Endothelial cell of umbilical vein (primary cell): ENCODE results near the gene MARS1. TPM values are rescaled to one million over a fixed set of nuclear protein-coding genes. Genes with fewer than 3 reads are reported as not detected.

ENCODE experiments used
- BruUV-seq: library from RNA; stranded (reverse); fragments of 400-500 nt; replicated peaks from 2 replicates; lab custom pipeline; 2021; lab: Mats Ljungman, UMichigan
- CTCF ChIA-PET: fragments of 300-600, 350-600 bp; sonication (Branson Sonifier 250); formaldehyde crosslinking; loops from one replicate; lab custom pipeline; 2021; ENCODE audit warnings: antibody characterized with exemption, inconsistent platforms; lab: Charles Lee
- POLR2A ChIA-PET: fragments of 300-600, 350-600 bp; sonication (Branson Sonifier 250); formaldehyde crosslinking; loops from one replicate; lab custom pipeline; 2021; ENCODE audit warnings: antibody characterized with exemption, inconsistent platforms; lab: Charles Lee
- DNase-seq: peaks from one replicate; pipeline ENCODE4 v3.0.0-alpha.2; 2011; ENCODE audit warnings: low read depth, low spot score
- FAIRE-seq: peaks from 2 replicates; lab custom pipeline; 2011; peaks lifted over from hg19 to GRCh38; lab: Jason Lieb, UNC
- H2AFZ ChIP-seq: 2 replicates; pipeline ENCODE4 v1.6.0; 2012; ENCODE audit warnings: low read depth, low read length, control low read depth, inconsistent platforms
- H3K27ac ChIP-seq: 2 replicates; pipeline ENCODE4 v1.5.1; 2011; ENCODE audit warnings: low read depth, mild to moderate bottlenecking, control low read depth, low read length, moderate library complexity; ENCODE audit not compliant: insufficient read depth
- H3K27me3 ChIP-seq, 2 experiments: 2 replicates each; pipeline versions ENCODE4 v1.6.0 to v1.6.1; 2011; ENCODE audit warnings: low read length in 2 of 2, mixed read lengths in 1 of 2; ENCODE audit not compliant: control insufficient read depth in 2 of 2, insufficient read depth in 2 of 2
- H3K36me3 ChIP-seq, 2 experiments: 2 replicates in 1 of 2; 3 replicates in 1 of 2; pipeline ENCODE4 v1.5.1; 2011; ENCODE audit warnings: low read length in 2 of 2, mild to moderate bottlenecking in 1 of 2, moderate library complexity in 1 of 2; ENCODE audit not compliant: control insufficient read depth in 2 of 2, insufficient read depth in 2 of 2; ENCODE audit errors: extremely low read depth in 1 of 2
- H3K4me1 ChIP-seq: 3 replicates; pipeline ENCODE4 v1.5.1; 2011; ENCODE audit warnings: mild to moderate bottlenecking, low read length; ENCODE audit not compliant: control insufficient read depth, insufficient read depth; ENCODE audit errors: extremely low read depth
- H3K4me2 ChIP-seq: 2 replicates; pipeline ENCODE4 v1.6.1; 2011; ENCODE audit warnings: low read length, control low read depth, mixed read lengths; ENCODE audit not compliant: insufficient read depth
- H3K4me3 ChIP-seq, 3 experiments: fragments of 200-600 bp in 1 of 3; sonication (generic), shearing (Covaris generic) in 1 of 3; replicated peaks in 1 of 3; 2 replicates each; pipeline ENCODE4 v1.5.1; 2011 to 2016; ENCODE audit warnings: control low read depth in 3 of 3, low read length in 3 of 3, mild to moderate bottlenecking in 2 of 3, inconsistent platforms in 1 of 3, low read depth in 1 of 3, moderate library complexity in 1 of 3; ENCODE audit not compliant: insufficient read depth in 1 of 3
- H3K79me2 ChIP-seq: 2 replicates; pipeline ENCODE4 v1.6.0; 2012; ENCODE audit warnings: low read length, inconsistent platforms; ENCODE audit not compliant: control insufficient read depth, insufficient read depth
- H3K9ac ChIP-seq: replicated peaks from 2 replicates; pipeline ENCODE3; 2011; ENCODE audit warnings: low read length, control low read depth; ENCODE audit not compliant: insufficient read depth; ENCODE audit errors: extremely low read depth
- H3K9me1 ChIP-seq: replicated peaks from 3 replicates; pipeline ENCODE4 v1.6.0; 2011; ENCODE audit warnings: mild to moderate bottlenecking, low read length; ENCODE audit not compliant: control insufficient read depth, insufficient read depth; ENCODE audit errors: extremely low read depth
- H3K9me3 ChIP-seq: replicated peaks from 2 replicates; pipeline ENCODE4 v1.5.1; 2012; ENCODE audit warnings: low read length, inconsistent platforms; ENCODE audit not compliant: control insufficient read depth, insufficient read depth
- H4K20me1 ChIP-seq: replicated peaks from 2 replicates; pipeline ENCODE3; 2011; ENCODE audit warnings: mild to moderate bottlenecking, low read length; ENCODE audit not compliant: control insufficient read depth, insufficient read depth; ENCODE audit errors: extremely low read depth
- EZH2 ChIP-seq: IDR thresholded peaks from 2 replicates; pipeline ENCODE4 v1.6.1; 2012; ENCODE audit warnings: borderline replicate concordance, low read depth, mild to moderate bottlenecking, moderate library complexity, low read length, inconsistent platforms; ENCODE audit not compliant: severe bottlenecking
- POLR2AphosphoS5 ChIP-seq: IDR thresholded peaks from 2 replicates; pipeline ENCODE4 v1.6.1; 2012; ENCODE audit warnings: low read depth, mild to moderate bottlenecking, control low read depth, low read length, moderate library complexity; ENCODE audit not compliant: insufficient read depth
- dilution Hi-C: fragments of 300-500 bp; cut with MboI; formaldehyde crosslinking; loops from one replicate; pipeline ENCODE4 v1.15.0; 2019; ENCODE audit warnings: low sequenced_read_pairs; ENCODE audit not compliant: extremely low pct_ligation_motif_present
- intact Hi-C: fragments of 100-400 bp; cut with micrococcal nuclease; formaldehyde crosslinking; loops from one replicate; pipeline ENCODE4 v1.10.0; 2022
- polyA plus RNA-seq, 4 experiments: library from polyadenylated mRNA; depleted of rRNA in 3 of 4; stranded (reverse) in 3 of 4; unstranded in 1 of 4; fragments of >200 nt; gene quantifications; 2 replicates each; pipeline versions ENCODE4 v1.2.1 to v1.2.3, GENCODE V29; 2011 to 2012; ENCODE audit warnings: missing spikeins in 1 of 4
- total RNA-seq: library from RNA; stranded (reverse); gene quantifications from 2 replicates; pipeline ENCODE4 v1.2.3, GENCODE V29; 2021

The MARS1 gene
- total and polyA plus RNA-seq, 2 donors (not counting 3 experiments of a cell fraction or from before 2014, with no cell fraction given): 118 to 212 TPM

GRCh38 chr12:57545809-57546437, 58.1 kb downstream of the MARS1 start:
- TF ChIP-seq POLR2AphosphoS5: no peak
- dilution Hi-C loops: no loop called here
- Histone ChIP-seq H2AFZ (no peak overlapping the region), H4K20me1 (no peaks in the 10 kb centered on the region), H3K79me2 (peaks cover 25% of the 10 kb centered on the region), H3K9me3 (no peaks in the 10 kb centered on the region), H3K27me3 (peaks cover 21 to 32% of the 10 kb centered on the region in 2 experiments), H3K36me3 (no peaks in the 10 kb centered on the region), H3K9ac (peak overlapping the region; percentile 96), H3K4me2 (peak overlapping the region; percentile 79), H3K4me3 (peak overlapping the region in 2 of 3 experiments; percentile 82 to 94), H3K4me1 (peaks cover 18% of the 10 kb centered on the region), H3K27ac (peak overlapping the region; percentile 77), H3K9me1 (no peaks in the 10 kb centered on the region)
- no TSS peak for BruUV-seq
- ChIA-PET CTCF (interaction anchor here (0.8 to 2.2 kb wide), 7 partner anchors 9 to 87 kb away, joined by 3 to 12 read pairs (median 4); partner anchors contain the start of gene B4GALNT1), POLR2A (interaction anchor here (1.0 kb wide), 1 partner anchor 23 kb away, joined by 8 read pairs; no protein-coding TSS in a partner anchor)
- intact Hi-C loops: loop anchor here (2.0 to 5.0 kb wide), 2 partner anchors 57 to 146 kb away; partner anchors contain the start of genes MARS1 and OS9
- FAIRE-seq (no peak), DNase-seq (no peak)

- TF ChIP-seq EZH2: no peak
- peak; percentile 67 for TF ChIP-seq POLR2AphosphoS5
- ChIA-PET CTCF (interaction anchor here (0.8 to 2.2 kb wide), 7 partner anchors 9 to 88 kb away, joined by 3 to 12 read pairs (median 4); partner anchors contain the start of gene B4GALNT1), POLR2A (interaction anchor here (1.0 kb wide), 1 partner anchor 23 kb away, joined by 8 read pairs; no protein-coding TSS in a partner anchor)
- Histone ChIP-seq H3K4me1 (peaks cover 18% of the 10 kb centered on the region), H3K9ac (peak within 1 kb of the TSS; percentile 96), H4K20me1 (no peaks in the 10 kb centered on the region), H3K4me2 (peak within 1 kb of the TSS; percentile 80), H3K27ac (peak within 1 kb of the TSS; percentile 77), H3K36me3 (no peaks in the 10 kb centered on the region), H3K79me2 (peaks cover 25% of the 10 kb centered on the region), H3K27me3 (peaks cover 27 to 37% of the 10 kb centered on the region in 2 experiments), H3K9me1 (no peaks in the 10 kb centered on the region), H3K9me3 (no peaks in the 10 kb centered on the region), H2AFZ (peak within 1 kb of the TSS; percentile 49), H3K4me3 (peak within 1 kb of the TSS; percentile 80 to 94 (median 82))
- peak; percentile 83 for FAIRE-seq
- TSS peak; percentile 45 for BruUV-seq
- DNase-seq: peak; percentile 96
- intact Hi-C loops: loop anchor here (1.0 to 5.0 kb wide), 3 partner anchors 26 to 146 kb away; partner anchors contain the start of genes DDIT3, MARS1 and OS9
- dilution Hi-C loops: no loop called here
Observed at GRCh38 chr12:57546438-57547287, 58.8 kb downstream of the MARS1 start, which contains the start of gene DCTN2. Gene DCTN2, minus strand, starts transcription at chr12:57547192. Its CDS starts 129 bp downstream, at chr12:57547063.
